ENCODE results near the gene CCSER1. TPM values are rescaled to one million over a fixed set of nuclear protein-coding genes. Genes with fewer than 3 reads are reported as not detected.

Gene CCSER1
- total RNA-seq, 1 experiment from 2014 or later = 0.05 TPM

DNA sequence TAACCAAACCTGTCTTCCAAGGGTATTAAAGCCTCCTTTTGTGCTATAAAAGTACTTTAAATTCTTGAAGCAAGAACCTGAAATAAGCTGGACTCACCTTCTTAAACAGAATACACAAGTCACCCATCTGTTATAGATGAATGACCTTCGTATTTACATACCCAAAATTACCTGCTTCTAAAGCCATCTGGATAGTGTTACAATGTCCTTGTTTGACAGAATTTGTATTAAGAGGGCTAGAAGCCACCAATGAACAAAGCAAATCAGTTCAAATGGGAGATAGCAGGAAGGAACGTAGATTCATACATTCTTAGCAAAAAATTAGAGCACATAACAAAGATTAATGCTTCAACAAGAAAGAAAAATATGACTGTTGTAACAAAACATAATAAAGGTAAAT, 33.7 kb upstream of the CCSER1 start:
- no peaks in the 10 kb centered on the region for H3K9me3 ChIP-seq (ENCODE audit: control insufficient read depth, insufficient read depth, low read depth, low read length)
- ChIA-PET POLR2A (no interaction called here), CTCF (no interaction called here)
- H3K27me3 ChIP-seq (ENCODE audit: control insufficient read depth, insufficient read depth, low read length) = no peaks in the 10 kb centered on the region
- no TSS peak for BruUV-seq (replicated peaks)
- TF ChIP-seq POLR2AphosphoS5 (IDR thresholded peaks at IDR 0.05; ENCODE audit: low read depth, low read length) (no peak), TCF7L2 (IDR thresholded peaks at IDR 0.05; ENCODE audit: low read depth, low read length) (no peak), SIN3A (IDR thresholded peaks at IDR 0.05; ENCODE audit: borderline replicate concordance, insufficient read depth, low read depth, low read length) (no peak)
- TF ChIP-seq, protein P1, sequence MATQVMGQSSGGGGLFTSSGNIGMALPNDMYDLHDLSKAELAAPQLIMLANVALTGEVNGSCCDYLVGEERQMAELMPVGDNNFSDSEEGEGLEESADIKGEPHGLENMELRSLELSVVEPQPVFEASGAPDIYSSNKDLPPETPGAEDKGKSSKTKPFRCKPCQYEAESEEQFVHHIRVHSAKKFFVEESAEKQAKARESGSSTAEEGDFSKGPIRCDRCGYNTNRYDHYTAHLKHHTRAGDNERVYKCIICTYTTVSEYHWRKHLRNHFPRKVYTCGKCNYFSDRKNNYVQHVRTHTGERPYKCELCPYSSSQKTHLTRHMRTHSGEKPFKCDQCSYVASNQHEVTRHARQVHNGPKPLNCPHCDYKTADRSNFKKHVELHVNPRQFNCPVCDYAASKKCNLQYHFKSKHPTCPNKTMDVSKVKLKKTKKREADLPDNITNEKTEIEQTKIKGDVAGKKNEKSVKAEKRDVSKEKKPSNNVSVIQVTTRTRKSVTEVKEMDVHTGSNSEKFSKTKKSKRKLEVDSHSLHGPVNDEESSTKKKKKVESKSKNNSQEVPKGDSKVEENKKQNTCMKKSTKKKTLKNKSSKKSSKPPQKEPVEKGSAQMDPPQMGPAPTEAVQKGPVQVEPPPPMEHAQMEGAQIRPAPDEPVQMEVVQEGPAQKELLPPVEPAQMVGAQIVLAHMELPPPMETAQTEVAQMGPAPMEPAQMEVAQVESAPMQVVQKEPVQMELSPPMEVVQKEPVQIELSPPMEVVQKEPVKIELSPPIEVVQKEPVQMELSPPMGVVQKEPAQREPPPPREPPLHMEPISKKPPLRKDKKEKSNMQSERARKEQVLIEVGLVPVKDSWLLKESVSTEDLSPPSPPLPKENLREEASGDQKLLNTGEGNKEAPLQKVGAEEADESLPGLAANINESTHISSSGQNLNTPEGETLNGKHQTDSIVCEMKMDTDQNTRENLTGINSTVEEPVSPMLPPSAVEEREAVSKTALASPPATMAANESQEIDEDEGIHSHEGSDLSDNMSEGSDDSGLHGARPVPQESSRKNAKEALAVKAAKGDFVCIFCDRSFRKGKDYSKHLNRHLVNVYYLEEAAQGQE (IDR thresholded peaks at IDR 0.05; ENCODE audit: insufficient read depth in 1 of 2, low read depth in 2 of 2, low read length in 1 of 2) = no peak
- TF ChIP-seq, protein P2, sequence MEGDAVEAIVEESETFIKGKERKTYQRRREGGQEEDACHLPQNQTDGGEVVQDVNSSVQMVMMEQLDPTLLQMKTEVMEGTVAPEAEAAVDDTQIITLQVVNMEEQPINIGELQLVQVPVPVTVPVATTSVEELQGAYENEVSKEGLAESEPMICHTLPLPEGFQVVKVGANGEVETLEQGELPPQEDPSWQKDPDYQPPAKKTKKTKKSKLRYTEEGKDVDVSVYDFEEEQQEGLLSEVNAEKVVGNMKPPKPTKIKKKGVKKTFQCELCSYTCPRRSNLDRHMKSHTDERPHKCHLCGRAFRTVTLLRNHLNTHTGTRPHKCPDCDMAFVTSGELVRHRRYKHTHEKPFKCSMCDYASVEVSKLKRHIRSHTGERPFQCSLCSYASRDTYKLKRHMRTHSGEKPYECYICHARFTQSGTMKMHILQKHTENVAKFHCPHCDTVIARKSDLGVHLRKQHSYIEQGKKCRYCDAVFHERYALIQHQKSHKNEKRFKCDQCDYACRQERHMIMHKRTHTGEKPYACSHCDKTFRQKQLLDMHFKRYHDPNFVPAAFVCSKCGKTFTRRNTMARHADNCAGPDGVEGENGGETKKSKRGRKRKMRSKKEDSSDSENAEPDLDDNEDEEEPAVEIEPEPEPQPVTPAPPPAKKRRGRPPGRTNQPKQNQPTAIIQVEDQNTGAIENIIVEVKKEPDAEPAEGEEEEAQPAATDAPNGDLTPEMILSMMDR (IDR thresholded peaks at IDR 0.05) = no peak
- no peak for DNase-seq (ENCODE audit: low read depth, low spot score)
- no peaks in the 10 kb centered on the region for H3K4me1 ChIP-seq (ENCODE audit: control insufficient read depth, insufficient read depth, low read length)
- no peak overlapping the region for H3K4me3 ChIP-seq (ENCODE audit: low read depth in 2 of 2, low read length in 2 of 2)
- intact Hi-C loops (cut with micrococcal nuclease; ENCODE audit: unreplicated experiment) = no loop called here
- H3K36me3 ChIP-seq (ENCODE audit: control insufficient read depth, insufficient read depth, low read length) = no peaks in the 10 kb centered on the region
- no peak overlapping the region for H3K27ac ChIP-seq (ENCODE audit: low read length)
- in situ Hi-C loops (cut with HindIII; ENCODE audit: low pct_unique_long_range_greater_than_20kb, low sequenced_read_pairs) = no loop called here
- no peak for ATAC-seq

DNA sequence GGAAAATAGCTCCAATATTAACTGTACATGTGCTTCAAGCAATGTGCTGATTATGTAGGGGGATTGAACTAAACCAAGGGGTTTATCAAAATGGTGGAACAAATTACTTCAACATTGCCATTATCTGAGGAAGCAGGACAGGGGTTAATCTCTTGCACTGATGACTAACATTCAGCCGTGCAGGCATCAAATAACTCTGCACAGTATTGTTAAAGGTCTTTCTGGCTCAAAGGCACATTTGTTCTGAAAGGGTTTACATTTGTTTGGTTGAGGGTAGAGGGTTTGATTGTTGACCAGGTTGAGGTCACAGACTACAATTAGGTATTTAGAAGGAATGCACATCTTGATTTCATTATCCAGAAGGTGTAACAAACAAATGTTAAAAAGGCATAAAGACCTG, 32.2 kb upstream of the CCSER1 start:
- DNase-seq (ENCODE audit: low read depth, low spot score) (no peak), ATAC-seq (no peak)
- in situ Hi-C loops (cut with HindIII; ENCODE audit: low pct_unique_long_range_greater_than_20kb, low sequenced_read_pairs) (no loop called here), intact Hi-C loops (cut with micrococcal nuclease; ENCODE audit: unreplicated experiment) (no loop called here)
- TF ChIP-seq, protein P2 (IDR thresholded peaks at IDR 0.05) = no peak
- TF ChIP-seq TCF7L2 (IDR thresholded peaks at IDR 0.05; ENCODE audit: low read depth, low read length) = no peak
- no peak for TF ChIP-seq POLR2AphosphoS5 (IDR thresholded peaks at IDR 0.05; ENCODE audit: low read depth, low read length)
- TF ChIP-seq, protein P1 (IDR thresholded peaks at IDR 0.05; ENCODE audit: insufficient read depth in 1 of 2, low read depth in 2 of 2, low read length in 1 of 2) = no peak
- TF ChIP-seq SIN3A (IDR thresholded peaks at IDR 0.05; ENCODE audit: borderline replicate concordance, insufficient read depth, low read depth, low read length) = no peak
- no peaks in the 10 kb centered on the region for H3K9me3 ChIP-seq (ENCODE audit: control insufficient read depth, insufficient read depth, low read depth, low read length)
- no peaks in the 10 kb centered on the region for H3K27me3 ChIP-seq (ENCODE audit: control insufficient read depth, insufficient read depth, low read length)
- POLR2A ChIA-PET = no interaction called here
- BruUV-seq (replicated peaks) = no TSS peak
- CTCF ChIA-PET = no interaction called here
- no peaks in the 10 kb centered on the region for H3K36me3 ChIP-seq (ENCODE audit: control insufficient read depth, insufficient read depth, low read length)
- no peaks in the 10 kb centered on the region for H3K4me1 ChIP-seq (ENCODE audit: control insufficient read depth, insufficient read depth, low read length)
- no peak overlapping the region for H3K27ac ChIP-seq (ENCODE audit: low read length)
- no peak overlapping the region for H3K4me3 ChIP-seq (ENCODE audit: low read depth in 2 of 2, low read length in 2 of 2)
